Trophoblast cell (in vitro differentiated cells and primary cell): ENCODE measurements around the gene GOLPH3.
A peak's percentile ranks its signal among the peaks of the same experiment; 100 is the strongest.

Experiments used
- DNase-seq, 2 donors: peaks; one replicate each; pipeline ENCODE4 v3.0.0-alpha.2; 2016
- H2AFZ ChIP-seq: 2 replicates; pipeline ENCODE4 v1.6.1; 2013; ENCODE audit warnings: low read length, moderate library complexity, mild to moderate bottlenecking; ENCODE audit not compliant: insufficient read depth, poor library complexity
- H2AK5ac ChIP-seq: 2 replicates; pipeline ENCODE4 v1.6.1; 2013; ENCODE audit warnings: mild to moderate bottlenecking, low read length
- H2BK120ac ChIP-seq: 2 replicates; pipeline ENCODE4 v1.6.1; 2013; ENCODE audit warnings: low read length, mild to moderate bottlenecking, moderate library complexity; ENCODE audit not compliant: insufficient read depth, poor library complexity
- H2BK12ac ChIP-seq: 2 replicates; pipeline ENCODE4 v1.6.1; 2013; ENCODE audit warnings: mild to moderate bottlenecking, low read length, moderate library complexity
- H2BK5ac ChIP-seq: 2 replicates; pipeline ENCODE4 v1.6.1; 2013; ENCODE audit warnings: low read length, low read depth, moderate library complexity, mild to moderate bottlenecking; ENCODE audit not compliant: poor library complexity
- H3K14ac ChIP-seq: 2 replicates; pipeline ENCODE4 v1.6.1; 2013; ENCODE audit warnings: mild to moderate bottlenecking, low read length
- H3K18ac ChIP-seq: 2 replicates; pipeline ENCODE4 v1.6.1; 2013; ENCODE audit warnings: mild to moderate bottlenecking, low read length
- H3K23ac ChIP-seq: 2 replicates; pipeline ENCODE4 v1.6.1; 2013; ENCODE audit warnings: low read length
- H3K27ac ChIP-seq: 2 replicates; pipeline ENCODE4 v1.5.1; 2013; ENCODE audit warnings: low read depth, mild to moderate bottlenecking, inconsistent platforms, low read length, moderate library complexity
- H3K27me3 ChIP-seq: 2 replicates; pipeline ENCODE4 v1.6.1; 2013; ENCODE audit warnings: inconsistent platforms, mild to moderate bottlenecking, low read length, moderate library complexity; ENCODE audit not compliant: insufficient read depth
- H3K36me3 ChIP-seq, 2 experiments: 1 replicate in 1 of 2; 2 replicates in 1 of 2; pipeline ENCODE4 v1.6.1; 2013; ENCODE audit warnings: low read length in 2 of 2, mild to moderate bottlenecking in 2 of 2, moderate library complexity in 1 of 2; ENCODE audit not compliant: insufficient read depth in 2 of 2, control insufficient read depth in 1 of 2
- H3K4ac ChIP-seq: 2 replicates; pipeline ENCODE4 v1.6.1; 2013; ENCODE audit warnings: low read depth, mild to moderate bottlenecking, low read length, moderate library complexity
- H3K4me1 ChIP-seq, 2 experiments: 1 replicate in 1 of 2; 2 replicates in 1 of 2; pipeline ENCODE4 v1.6.1; 2013; ENCODE audit warnings: low read length in 2 of 2, mild to moderate bottlenecking in 2 of 2, moderate library complexity in 1 of 2; ENCODE audit not compliant: insufficient read depth in 2 of 2, control insufficient read depth in 1 of 2
- H3K4me2 ChIP-seq: 2 replicates; pipeline ENCODE4 v1.6.1; 2013; ENCODE audit warnings: inconsistent platforms, mild to moderate bottlenecking, low read length, moderate library complexity
- H3K4me3 ChIP-seq: 2 replicates; pipeline ENCODE4 v1.5.1; 2013; ENCODE audit warnings: mild to moderate bottlenecking, low read depth, low read length, inconsistent platforms
- H3K79me1 ChIP-seq: one replicate; pipeline ENCODE4 v1.6.1; 2013; ENCODE audit warnings: low read length
- H3K79me2 ChIP-seq: 2 replicates; pipeline ENCODE4 v1.6.1; 2013; ENCODE audit warnings: low read length, mild to moderate bottlenecking; ENCODE audit not compliant: control insufficient read depth, insufficient read depth, poor library complexity
- H3K9ac ChIP-seq: 2 replicates; pipeline ENCODE4 v1.6.1; 2013; ENCODE audit warnings: mild to moderate bottlenecking, low read length
- H3K9me3 ChIP-seq: 2 replicates; pipeline ENCODE4 v1.6.1; 2013; ENCODE audit warnings: low read depth, mild to moderate bottlenecking, control low read depth, inconsistent platforms, low read length; ENCODE audit not compliant: insufficient read depth
- H4K12ac ChIP-seq: 2 replicates; pipeline ENCODE4 v1.6.1; 2013; ENCODE audit warnings: low read depth, mild to moderate bottlenecking, low read length, moderate library complexity
- H4K8ac ChIP-seq: 2 replicates; pipeline ENCODE4 v1.6.1; 2013; ENCODE audit warnings: low read depth, mild to moderate bottlenecking, low read length, moderate library complexity
- H4K91ac ChIP-seq: one replicate; pipeline ENCODE4 v1.6.1; 2013; ENCODE audit warnings: low read depth, mild to moderate bottlenecking, low read length, moderate library complexity
- WGBS: extraction: QIAGEN DNeasy Blood & Tissue Kit; methylation state at CpG from one replicate; pipeline ENCODE4 v1.1.7; 2013; ENCODE audit warnings: missing lambda C conversion rate; ENCODE audit not compliant: insufficient read length, insufficient coverage; ENCODE audit errors: extremely low coverage; 5-methylcytosine and 5-hydroxymethylcytosine counted together

GOLPH3 gene

DNA sequence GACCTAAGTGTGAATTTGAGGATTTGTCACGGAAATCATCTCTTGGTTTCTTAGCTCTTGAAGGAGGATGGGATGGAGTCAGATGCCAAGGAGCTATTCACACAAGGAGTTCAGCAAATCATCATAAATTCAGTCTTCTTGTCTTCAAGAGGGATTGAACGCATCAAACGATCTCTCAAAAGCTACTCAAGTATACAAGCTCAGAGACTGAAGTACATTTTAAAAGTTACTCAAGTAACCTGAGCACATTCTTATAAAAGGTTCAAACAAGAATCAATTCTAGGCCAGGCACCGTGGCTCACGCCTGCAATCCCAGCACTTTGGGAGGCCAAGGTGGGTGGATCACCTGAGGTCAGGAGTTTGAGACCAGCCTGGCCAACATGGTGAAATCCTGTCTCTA lies 21.1 kb upstream of the GOLPH3 start:
- Histone ChIP-seq H3K36me3 (no peaks in the 10 kb centered on the region), H3K4me1 (no peaks in the 10 kb centered on the region), H3K9me3 (no peaks in the 10 kb centered on the region), H3K79me2 (no peaks in the 10 kb centered on the region), H3K4ac (no peak overlapping the region), H4K8ac (no peak overlapping the region), H4K12ac (no peak overlapping the region), H2AFZ (no peak overlapping the region), H3K23ac (no peak overlapping the region), H3K14ac (no peak overlapping the region), H3K18ac (no peak overlapping the region), H4K91ac (no peak overlapping the region), H3K27ac (no peak overlapping the region), H2BK5ac (no peak overlapping the region), H2BK120ac (no peak overlapping the region), H3K27me3 (no peaks in the 10 kb centered on the region), H3K4me2 (no peak overlapping the region), H2AK5ac (no peak overlapping the region), H3K79me1 (no peaks in the 10 kb centered on the region), H2BK12ac (no peak overlapping the region), H3K9ac (no peak overlapping the region), H3K4me3 (no peak overlapping the region)
- no CpG with 5 or more reads among the region's 5 CpGs for WGBS
- no peak for DNase-seq

DNA sequence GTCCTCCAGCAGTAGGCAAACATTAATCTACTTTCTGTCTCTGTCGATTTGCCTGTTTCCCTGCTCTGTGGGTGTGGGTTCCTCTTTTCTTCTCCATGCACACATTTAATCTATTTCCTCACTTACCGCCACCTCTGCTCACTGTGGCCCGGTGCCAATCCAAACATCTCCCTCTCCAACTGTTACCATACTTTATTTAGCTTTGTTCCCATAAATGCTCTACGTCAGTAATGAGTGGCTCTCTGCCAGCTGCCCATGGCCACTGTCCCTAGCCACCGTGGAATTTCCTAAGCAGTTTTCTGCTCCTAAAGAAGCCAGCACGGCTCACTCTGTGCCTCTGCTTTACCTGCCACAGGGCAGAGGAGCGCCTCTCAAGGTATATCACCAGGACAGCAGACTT lies 19.5 kb upstream of the GOLPH3 start:
- Histone ChIP-seq H2BK12ac (no peak overlapping the region), H2AFZ (no peak overlapping the region), H3K27ac (no peak overlapping the region), H3K79me1 (no peaks in the 10 kb centered on the region), H3K4ac (no peak overlapping the region), H3K36me3 (no peaks in the 10 kb centered on the region), H2BK120ac (no peak overlapping the region), H4K8ac (no peak overlapping the region), H3K4me2 (no peak overlapping the region), H3K9ac (no peak overlapping the region), H2BK5ac (no peak overlapping the region), H3K23ac (no peak overlapping the region), H4K12ac (no peak overlapping the region), H2AK5ac (no peak overlapping the region), H3K27me3 (no peaks in the 10 kb centered on the region), H3K79me2 (no peaks in the 10 kb centered on the region), H3K4me3 (no peak overlapping the region), H3K14ac (no peak overlapping the region), H3K18ac (no peak overlapping the region), H4K91ac (no peak overlapping the region), H3K4me1 (no peaks in the 10 kb centered on the region), H3K9me3 (no peaks in the 10 kb centered on the region)
- no CpG with 5 or more reads among the region's 7 CpGs for WGBS
- no peak for DNase-seq

DNA sequence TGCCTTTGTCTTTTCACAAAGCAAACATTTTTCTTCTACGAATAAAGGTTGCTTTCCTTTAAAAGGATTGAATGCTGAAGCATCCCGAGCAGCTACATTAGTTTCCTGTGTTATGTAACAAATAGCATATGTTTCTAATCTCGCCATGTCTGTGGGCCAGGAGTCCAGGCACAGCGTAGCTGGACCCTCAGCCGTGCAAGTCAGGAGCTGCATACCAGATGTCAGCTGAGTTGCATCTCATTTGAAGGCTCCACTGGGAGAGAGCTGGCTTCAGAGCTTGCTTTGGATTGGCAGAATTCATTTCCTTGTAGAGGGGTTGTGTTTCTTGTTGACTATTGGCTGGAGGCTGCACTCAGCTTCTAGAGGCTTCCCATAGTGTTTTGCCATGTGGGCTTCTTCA lies 16.0 kb upstream of the GOLPH3 start:
- Histone ChIP-seq H2AK5ac (no peak overlapping the region), H4K12ac (no peak overlapping the region), H3K27me3 (no peaks in the 10 kb centered on the region), H3K9ac (no peak overlapping the region), H3K4me2 (no peak overlapping the region), H2BK120ac (no peak overlapping the region), H3K36me3 (no peaks in the 10 kb centered on the region), H2BK5ac (no peak overlapping the region), H3K23ac (no peak overlapping the region), H3K9me3 (no peaks in the 10 kb centered on the region), H3K18ac (no peak overlapping the region), H3K79me2 (no peaks in the 10 kb centered on the region), H4K91ac (no peak overlapping the region), H3K14ac (no peak overlapping the region), H2BK12ac (no peak overlapping the region), H3K27ac (no peak overlapping the region), H3K4me3 (no peak overlapping the region), H3K4ac (no peak overlapping the region), H3K4me1 (no peaks in the 10 kb centered on the region), H4K8ac (no peak overlapping the region), H3K79me1 (no peaks in the 10 kb centered on the region), H2AFZ (no peak overlapping the region)
- no CpG with 5 or more reads among the region's 5 CpGs for WGBS
- peak in 1 of 2 donors; percentile 24 for DNase-seq

DNA sequence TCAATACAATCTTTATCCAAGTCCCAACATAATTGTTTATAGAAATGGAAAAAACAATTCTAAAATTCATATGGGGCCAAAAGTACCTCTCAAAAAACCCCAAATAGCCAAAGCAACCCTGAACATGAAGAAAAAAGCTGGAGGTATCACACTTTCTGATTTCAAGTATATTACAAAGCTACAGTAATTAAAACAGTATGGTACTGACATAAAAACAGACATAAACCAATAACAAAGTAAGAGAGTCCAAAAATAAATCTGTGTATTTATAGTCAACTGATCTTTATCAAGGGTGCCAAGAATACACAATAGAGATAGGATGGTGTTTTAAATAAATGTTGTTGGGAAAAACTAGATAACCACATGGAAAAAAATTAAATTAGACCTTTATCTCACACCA lies 13.6 kb upstream of the GOLPH3 start:
- Histone ChIP-seq H3K9ac (no peak overlapping the region), H3K4me1 (no peaks in the 10 kb centered on the region), H3K4me2 (no peak overlapping the region), H2BK5ac (no peak overlapping the region), H2AK5ac (no peak overlapping the region), H3K27me3 (no peaks in the 10 kb centered on the region), H3K79me2 (no peaks in the 10 kb centered on the region), H3K18ac (no peak overlapping the region), H3K79me1 (no peaks in the 10 kb centered on the region), H2BK12ac (no peak overlapping the region), H2BK120ac (no peak overlapping the region), H4K8ac (no peak overlapping the region), H4K12ac (no peak overlapping the region), H3K4ac (no peak overlapping the region), H3K36me3 (no peaks in the 10 kb centered on the region), H3K27ac (no peak overlapping the region), H3K23ac (no peak overlapping the region), H3K9me3 (no peaks in the 10 kb centered on the region), H3K14ac (no peak overlapping the region), H4K91ac (no peak overlapping the region), H2AFZ (no peak overlapping the region), H3K4me3 (no peak overlapping the region)
- DNase-seq, result no peak
